ENCODE measurements around the gene LBX2.

Gene LBX2

GRCh38 chr2:74450570-74451190, 48.7 kb downstream of the LBX2 start:
- no peak for DNase-seq

- DNase-seq: no peak
Observed at GRCh38 chr2:74448771-74449170, 50.6 kb downstream of the LBX2 start.

All from NCI-H1436 treated with DMSO at 0.1 percent for 48 hours (cell line).